ENCODE measurements around the gene ZNF74. TPM values are rescaled to one million over a fixed set of nuclear protein-coding genes. Genes with fewer than 3 reads are reported as not detected.
"Not testable (repeated sequence)": the region's sequence is repeated elsewhere in the genome, so short reads cannot be mapped to it uniquely, and the experiment has no call there.

The ZNF74 gene
- total RNA-seq, 2 donors from 2014 or later: 8.3 to 11.7 TPM

DNA sequence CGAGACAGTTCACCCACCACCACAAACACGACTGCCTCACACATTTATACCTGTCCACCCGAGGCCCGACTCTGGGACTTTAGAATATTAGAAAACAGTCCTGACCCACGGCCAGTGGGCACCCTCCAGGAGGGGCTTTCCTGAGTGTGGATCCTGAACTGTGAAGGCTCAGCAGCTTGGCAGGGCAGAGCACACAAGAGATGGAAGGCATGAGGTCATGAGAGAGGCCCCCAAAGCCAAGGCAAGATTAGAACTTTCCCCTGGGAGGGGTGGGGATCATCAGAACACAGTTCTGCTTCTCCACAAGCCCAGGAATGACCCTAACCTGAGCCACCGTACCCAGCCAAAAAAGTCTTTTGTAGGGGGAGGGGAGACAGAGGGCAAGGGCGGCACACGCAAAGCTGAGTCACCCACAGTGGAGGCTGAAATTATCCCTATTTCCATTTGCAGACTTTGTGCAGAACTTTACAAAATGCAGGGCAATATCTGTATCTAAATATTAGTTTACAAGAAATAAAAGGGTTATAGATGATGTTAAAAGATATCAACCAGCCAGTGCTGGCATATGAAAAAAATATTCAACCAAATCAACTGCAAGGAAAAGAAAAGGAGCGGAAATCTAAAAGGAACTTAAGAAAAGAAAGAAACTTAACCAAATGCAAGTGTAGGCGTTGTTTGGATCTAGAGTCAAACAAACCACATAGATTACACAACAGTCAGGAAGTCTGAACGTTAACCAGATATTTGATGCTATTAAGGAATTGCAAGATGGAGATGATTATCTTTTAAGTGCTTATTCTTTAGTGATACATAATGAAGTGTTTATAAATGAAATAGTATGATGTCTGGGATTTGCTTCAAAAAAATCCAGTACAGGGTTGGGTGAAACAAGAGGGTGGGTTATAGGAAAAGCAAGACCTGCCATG, 29.4 kb upstream of the ZNF74 start:
- H3K27ac Mint-ChIP-seq; DNase-seq; H3K9me3 Mint-ChIP-seq; H3K27me3 Mint-ChIP-seq (ENCODE audit: low read depth); H3K36me3 Mint-ChIP-seq (ENCODE audit: insufficient read depth in 2 of 2): not testable (repeated sequence)
- ATAC-seq (replicated peaks in 1 of 2): peak in 1 of 2 donors; percentile 46
- Mint-ChIP-seq H3K4me3 (peak overlapping the region; percentile 16 to 50), H3K4me1 (ENCODE audit: low read depth) (peaks cover 21% of the 10 kb centered on the region)

DNA sequence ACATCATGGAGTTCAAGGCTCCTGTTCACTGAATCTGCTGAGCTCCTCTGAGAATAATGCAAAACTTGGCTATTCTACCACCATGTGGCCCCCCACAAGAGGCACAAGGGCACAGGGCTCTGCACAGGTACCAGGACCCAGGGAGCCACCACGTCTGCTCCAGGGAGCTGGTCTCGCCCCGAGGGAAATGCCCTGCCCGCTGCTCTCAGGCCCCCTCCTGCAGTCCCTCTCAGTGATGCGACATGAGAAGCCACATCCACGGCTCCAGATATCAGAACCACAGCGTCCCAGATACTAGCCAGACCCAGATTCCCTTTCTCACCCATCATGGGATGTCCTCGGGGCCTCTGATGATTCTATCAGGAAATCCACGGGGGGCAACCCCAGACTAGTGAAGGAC, 27.1 kb upstream of the ZNF74 start:
- not testable (repeated sequence) for DNase-seq; ATAC-seq (replicated peaks in 1 of 2); H3K9me3 Mint-ChIP-seq; H3K27me3 Mint-ChIP-seq (ENCODE audit: low read depth); H3K36me3 Mint-ChIP-seq (ENCODE audit: insufficient read depth in 2 of 2); H3K27ac Mint-ChIP-seq; H3K4me3 Mint-ChIP-seq
- peaks cover 26% of the 10 kb centered on the region for H3K4me1 Mint-ChIP-seq (ENCODE audit: low read depth)

DNA sequence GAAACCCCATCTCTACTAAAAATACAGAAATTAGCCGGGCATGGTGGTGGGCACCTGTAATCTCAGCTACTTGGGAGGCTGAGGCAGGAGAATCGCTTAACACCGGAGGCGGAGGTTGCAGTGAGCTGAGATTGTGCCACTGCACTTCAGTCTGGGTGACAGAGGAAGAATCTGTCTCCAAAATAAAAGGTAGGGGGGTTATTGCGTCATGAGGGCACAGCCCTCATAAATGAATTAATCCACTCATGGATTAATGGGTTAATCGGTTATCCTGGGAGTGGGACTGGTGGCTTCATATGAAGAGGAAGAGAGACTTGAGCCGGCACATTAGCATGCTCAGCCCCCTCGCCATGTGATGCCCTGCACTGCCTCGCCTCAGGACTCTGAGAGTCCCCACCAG, 25.1 kb upstream of the ZNF74 start:
- H3K4me1 Mint-ChIP-seq (ENCODE audit: low read depth): peaks cover 17% of the 10 kb centered on the region
- DNase-seq; H3K27ac Mint-ChIP-seq; H3K36me3 Mint-ChIP-seq (ENCODE audit: insufficient read depth in 2 of 2); ATAC-seq (replicated peaks in 1 of 2); H3K27me3 Mint-ChIP-seq (ENCODE audit: low read depth); H3K4me3 Mint-ChIP-seq; H3K9me3 Mint-ChIP-seq: not testable (repeated sequence)

DNA sequence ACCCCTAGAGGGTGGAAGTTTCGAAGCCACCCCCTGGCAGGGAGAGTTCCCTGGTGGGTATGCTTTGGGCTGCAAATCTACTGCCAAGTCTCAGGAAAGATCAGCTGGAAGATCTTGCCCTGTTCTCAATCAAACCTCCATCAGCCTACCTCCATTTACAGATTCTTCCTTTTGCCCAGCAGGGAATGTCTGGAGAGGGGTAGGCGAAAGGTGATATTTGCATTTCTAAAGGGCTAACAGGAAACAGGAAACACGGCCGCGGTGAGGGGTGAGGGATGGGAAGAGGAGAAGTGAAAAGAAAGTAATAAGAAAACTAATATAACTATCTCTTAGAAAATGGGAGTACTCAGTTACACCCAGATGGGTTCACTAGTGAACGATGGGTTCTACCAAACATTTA, 22.3 kb upstream of the ZNF74 start:
- not testable (repeated sequence) for H3K9me3 Mint-ChIP-seq; DNase-seq; H3K36me3 Mint-ChIP-seq (ENCODE audit: insufficient read depth in 2 of 2); H3K27ac Mint-ChIP-seq; H3K4me1 Mint-ChIP-seq (ENCODE audit: low read depth); H3K4me3 Mint-ChIP-seq; ATAC-seq (replicated peaks in 1 of 2); H3K27me3 Mint-ChIP-seq (ENCODE audit: low read depth)

DNA sequence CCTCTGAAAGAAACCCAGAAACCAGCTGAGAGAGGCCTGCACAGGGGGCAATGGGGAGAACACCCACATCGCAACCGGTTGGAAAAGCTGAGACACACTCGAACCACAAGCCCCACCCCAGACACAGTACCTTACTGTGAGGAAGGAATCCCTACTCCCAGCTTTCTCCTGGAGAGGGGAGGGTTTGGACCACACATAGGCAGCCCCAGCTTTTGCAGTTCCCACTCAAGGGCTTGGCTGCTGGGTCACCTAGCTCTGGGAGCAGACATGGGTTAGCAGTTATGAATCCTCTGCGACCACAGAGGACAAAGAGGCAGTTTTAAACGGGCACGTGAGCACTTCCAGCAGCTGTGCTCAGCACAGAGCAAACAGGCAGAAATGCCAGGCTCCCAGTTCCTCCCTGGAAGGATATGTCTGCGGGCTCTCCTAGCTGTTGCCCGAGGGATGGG, 21.5 kb upstream of the ZNF74 start:
- not testable (repeated sequence) for H3K4me3 Mint-ChIP-seq; H3K36me3 Mint-ChIP-seq (ENCODE audit: insufficient read depth in 2 of 2); H3K4me1 Mint-ChIP-seq (ENCODE audit: low read depth); DNase-seq; H3K27me3 Mint-ChIP-seq (ENCODE audit: low read depth); H3K27ac Mint-ChIP-seq; H3K9me3 Mint-ChIP-seq
- peak; percentile 15 to 39 for ATAC-seq (replicated peaks in 1 of 2)

DNA sequence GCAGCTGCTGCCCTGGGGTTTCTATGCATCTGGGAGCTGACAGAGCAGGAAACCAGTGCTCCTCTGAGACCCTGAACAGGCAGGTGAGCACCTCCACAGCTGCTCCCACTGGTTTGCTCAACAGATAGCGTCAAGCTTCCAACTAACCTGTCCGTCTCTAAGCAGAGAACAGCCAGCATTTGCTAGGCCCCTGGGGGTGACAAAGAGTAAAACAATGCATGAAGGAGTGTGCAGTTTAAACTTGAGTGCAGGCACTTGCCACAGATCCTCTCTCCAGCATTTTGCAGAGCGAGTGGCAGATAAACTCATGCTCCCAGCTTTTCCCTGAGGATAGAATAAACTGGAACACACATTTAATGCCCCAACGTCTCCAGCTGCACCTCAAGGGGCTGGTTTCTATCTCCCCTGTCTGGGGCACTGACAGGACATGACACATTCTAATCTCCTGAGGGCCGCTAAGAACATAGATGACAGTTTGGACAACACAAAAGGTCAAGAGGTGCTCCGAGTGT, 20.7 kb upstream of the ZNF74 start:
- H3K36me3 Mint-ChIP-seq (ENCODE audit: insufficient read depth in 2 of 2); H3K27me3 Mint-ChIP-seq (ENCODE audit: low read depth); H3K9me3 Mint-ChIP-seq; H3K4me1 Mint-ChIP-seq (ENCODE audit: low read depth); H3K4me3 Mint-ChIP-seq; H3K27ac Mint-ChIP-seq; DNase-seq; ATAC-seq (replicated peaks in 1 of 2): not testable (repeated sequence)

DNA sequence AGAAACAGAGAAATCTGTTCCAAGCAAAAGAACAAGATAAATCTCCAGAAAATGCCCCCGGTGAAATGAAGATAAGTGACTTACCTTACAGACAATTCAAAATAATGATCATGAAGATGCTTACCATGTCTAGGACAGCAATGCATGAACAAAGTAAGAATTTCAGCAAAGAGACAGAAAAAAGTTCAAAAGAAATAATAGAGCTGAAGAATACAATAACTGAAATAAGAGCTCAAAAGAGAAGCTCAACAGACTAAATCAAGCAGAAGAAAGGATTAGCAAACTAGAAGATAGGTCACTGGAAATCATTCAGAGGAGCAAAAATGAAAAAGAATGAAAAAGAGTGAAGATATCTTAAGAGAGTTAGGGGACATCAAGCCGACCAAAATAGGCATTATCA, 19.8 kb upstream of the ZNF74 start:
- H3K36me3 Mint-ChIP-seq (ENCODE audit: insufficient read depth in 2 of 2); H3K27ac Mint-ChIP-seq; H3K4me1 Mint-ChIP-seq (ENCODE audit: low read depth); ATAC-seq (replicated peaks in 1 of 2); H3K27me3 Mint-ChIP-seq (ENCODE audit: low read depth); H3K4me3 Mint-ChIP-seq; DNase-seq; H3K9me3 Mint-ChIP-seq: not testable (repeated sequence)

DNA sequence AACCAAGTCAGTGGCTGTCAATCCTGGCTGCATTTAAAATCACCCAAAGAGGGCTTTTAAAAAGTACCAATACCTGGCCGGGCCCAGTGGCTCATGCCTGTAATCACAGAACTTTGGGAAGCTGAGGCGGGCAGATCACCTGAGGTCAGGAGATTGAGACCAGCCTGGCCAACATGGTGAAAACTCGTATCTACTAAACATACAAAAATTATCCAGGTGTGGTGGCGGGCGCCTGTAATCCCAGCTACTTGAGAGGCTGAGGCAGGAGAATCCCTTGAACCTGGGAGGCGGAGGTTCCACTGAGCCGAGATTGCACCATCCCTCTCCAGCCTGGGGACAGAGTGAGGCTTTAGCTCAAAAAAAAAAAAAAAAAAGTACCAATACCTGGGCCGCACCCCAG, 17.7 kb upstream of the ZNF74 start:
- not testable (repeated sequence) for H3K4me3 Mint-ChIP-seq; H3K27ac Mint-ChIP-seq; H3K4me1 Mint-ChIP-seq (ENCODE audit: low read depth); H3K36me3 Mint-ChIP-seq (ENCODE audit: insufficient read depth in 2 of 2); DNase-seq; H3K9me3 Mint-ChIP-seq; H3K27me3 Mint-ChIP-seq (ENCODE audit: low read depth); ATAC-seq (replicated peaks in 1 of 2)

DNA sequence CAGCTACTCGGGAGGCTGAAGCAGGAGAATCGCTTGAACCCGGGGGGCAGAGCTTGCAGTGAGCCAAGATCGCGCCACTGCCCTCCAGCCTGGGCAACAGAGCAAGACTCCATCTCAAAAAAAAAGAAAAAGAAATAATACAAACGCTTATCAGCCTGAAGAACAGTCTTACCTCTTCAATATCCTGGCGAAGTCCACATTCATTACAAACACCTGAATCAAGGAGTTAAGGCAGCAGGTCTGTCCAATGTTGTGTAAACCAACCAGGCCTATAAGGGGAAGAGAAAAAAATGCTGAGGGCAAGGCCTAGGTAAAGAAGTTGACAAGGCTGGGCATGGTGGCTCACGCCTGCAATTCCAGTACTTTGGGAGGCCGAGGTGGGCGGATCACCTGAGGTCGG, 17.0 kb upstream of the ZNF74 start:
- not testable (repeated sequence) for DNase-seq; H3K27ac Mint-ChIP-seq; ATAC-seq (replicated peaks in 1 of 2); H3K27me3 Mint-ChIP-seq (ENCODE audit: low read depth); H3K4me1 Mint-ChIP-seq (ENCODE audit: low read depth); H3K9me3 Mint-ChIP-seq; H3K4me3 Mint-ChIP-seq; H3K36me3 Mint-ChIP-seq (ENCODE audit: insufficient read depth in 2 of 2)

DNA sequence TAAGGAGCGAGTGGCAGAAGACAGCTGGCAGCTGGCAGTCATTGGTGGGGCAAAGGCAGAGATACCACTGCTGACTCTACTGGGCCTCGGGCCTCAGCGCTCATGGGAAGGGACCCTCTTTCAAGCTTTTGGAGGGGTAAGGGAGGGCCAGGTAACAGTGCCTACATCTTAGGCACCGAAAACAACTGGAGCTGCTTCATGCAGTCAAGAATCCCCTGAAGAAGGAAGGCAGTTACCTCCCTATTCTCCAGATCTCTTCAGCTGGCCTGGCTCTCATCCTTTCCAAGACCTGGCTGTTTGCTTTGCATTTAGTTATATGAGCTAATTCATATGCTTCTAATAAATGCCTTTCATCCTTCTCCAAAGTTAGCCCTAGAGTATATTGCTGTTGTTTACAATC, 15.8 kb upstream of the ZNF74 start:
- H3K9me3 Mint-ChIP-seq: no peaks in the 10 kb centered on the region
- no peak overlapping the region for H3K4me3 Mint-ChIP-seq
- no peaks in the 10 kb centered on the region for H3K27me3 Mint-ChIP-seq (ENCODE audit: low read depth)
- DNase-seq: no peak
- ATAC-seq (replicated peaks in 1 of 2): no peak
- no peaks in the 10 kb centered on the region for H3K4me1 Mint-ChIP-seq (ENCODE audit: low read depth)
- H3K27ac Mint-ChIP-seq: no peak overlapping the region
- no peaks in the 10 kb centered on the region for H3K36me3 Mint-ChIP-seq (ENCODE audit: insufficient read depth in 2 of 2)

DNA sequence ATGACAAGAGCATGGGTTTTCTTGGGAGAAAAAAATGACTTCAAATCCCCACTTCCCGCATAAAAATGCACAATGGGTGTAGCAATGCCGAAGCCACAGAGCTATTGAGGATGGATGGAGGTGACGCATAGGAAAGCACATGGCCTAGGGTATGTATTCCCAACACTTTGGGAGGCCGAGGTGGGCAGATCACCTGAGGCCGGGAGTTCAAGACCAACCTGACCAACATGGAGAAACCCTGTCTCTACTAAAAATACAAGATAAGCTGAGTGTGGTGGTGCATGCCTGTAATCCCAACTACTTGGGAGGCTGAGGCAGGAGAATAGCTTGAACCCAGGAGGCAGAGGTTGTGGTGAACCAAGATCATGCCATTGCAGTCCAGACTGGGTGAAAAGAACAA, 15.3 kb upstream of the ZNF74 start:
- not testable (repeated sequence) for DNase-seq; H3K27me3 Mint-ChIP-seq (ENCODE audit: low read depth); H3K27ac Mint-ChIP-seq; H3K36me3 Mint-ChIP-seq (ENCODE audit: insufficient read depth in 2 of 2); ATAC-seq (replicated peaks in 1 of 2); H3K9me3 Mint-ChIP-seq; H3K4me1 Mint-ChIP-seq (ENCODE audit: low read depth); H3K4me3 Mint-ChIP-seq

DNA sequence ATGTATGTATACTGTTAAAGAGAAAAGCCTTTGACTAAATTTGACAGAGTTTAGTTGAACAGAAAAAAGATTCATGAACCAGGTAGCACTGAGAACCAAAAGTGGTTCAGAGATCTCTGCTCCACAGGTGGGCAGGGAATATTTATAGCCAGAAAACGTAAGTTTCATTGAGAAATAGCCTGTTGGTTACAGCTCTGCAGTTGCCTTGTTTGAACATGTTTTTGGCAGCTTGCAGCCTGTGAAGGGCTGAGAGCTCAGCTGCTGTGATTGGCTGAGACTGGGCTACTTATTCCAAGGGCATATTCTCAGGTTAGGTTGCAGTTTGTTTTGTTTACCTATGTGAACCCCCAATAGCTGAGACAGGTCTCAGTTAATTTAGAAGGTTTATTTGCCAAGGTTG, 13.5 kb upstream of the ZNF74 start:
- ATAC-seq (replicated peaks in 1 of 2) (no peak), DNase-seq (no peak)
- Mint-ChIP-seq H3K36me3 (ENCODE audit: insufficient read depth in 2 of 2) (no peaks in the 10 kb centered on the region), H3K4me1 (ENCODE audit: low read depth) (no peaks in the 10 kb centered on the region), H3K4me3 (no peak overlapping the region), H3K9me3 (no peaks in the 10 kb centered on the region), H3K27me3 (ENCODE audit: low read depth) (no peaks in the 10 kb centered on the region), H3K27ac (no peak overlapping the region)

DNA sequence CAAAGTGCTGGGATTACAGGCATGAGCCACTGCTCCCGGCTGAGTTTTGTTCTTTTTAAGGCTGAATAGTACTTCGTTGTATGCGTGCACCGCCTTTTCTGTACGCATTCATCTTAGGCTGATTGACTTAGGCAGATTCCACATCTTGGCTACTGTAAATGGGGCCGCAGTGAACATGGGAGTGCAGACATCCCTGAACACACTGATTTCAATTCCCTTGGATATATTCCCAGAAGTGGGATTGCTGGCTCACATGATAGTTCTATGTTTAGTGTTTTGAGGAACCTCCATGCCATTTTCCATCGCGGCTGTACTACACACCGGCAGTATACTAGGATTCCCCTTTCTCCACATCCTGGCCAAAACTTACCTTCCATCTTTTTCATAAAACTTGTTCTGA, 10.4 kb upstream of the ZNF74 start:
- no peak overlapping the region for H3K4me3 Mint-ChIP-seq
- H3K9me3 Mint-ChIP-seq: no peaks in the 10 kb centered on the region
- H3K4me1 Mint-ChIP-seq (ENCODE audit: low read depth): no peaks in the 10 kb centered on the region
- no peaks in the 10 kb centered on the region for H3K27me3 Mint-ChIP-seq (ENCODE audit: low read depth)
- H3K36me3 Mint-ChIP-seq (ENCODE audit: insufficient read depth in 2 of 2): no peaks in the 10 kb centered on the region
- H3K27ac Mint-ChIP-seq: no peak overlapping the region
- DNase-seq (no peak), ATAC-seq (replicated peaks in 1 of 2) (no peak)

DNA sequence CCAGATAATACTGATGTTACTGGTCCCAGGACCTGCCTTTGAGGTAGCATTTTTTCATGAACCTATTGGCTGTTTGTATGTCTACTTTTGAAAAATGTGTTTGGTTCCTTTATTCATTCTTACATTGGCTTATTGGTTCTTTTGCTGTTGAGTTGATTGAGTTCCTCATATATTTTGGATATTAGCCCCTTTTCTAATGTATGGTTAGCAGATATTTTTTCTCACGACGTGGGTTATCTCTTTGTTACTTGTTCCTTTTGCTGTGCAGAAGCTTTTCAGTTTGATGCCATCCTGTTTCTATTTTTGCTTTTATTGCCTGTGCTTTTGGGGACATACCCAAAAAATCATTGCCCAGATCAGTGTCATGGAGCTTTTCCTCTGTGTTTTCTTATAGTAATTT, 9.8 kb upstream of the ZNF74 start:
- no peaks in the 10 kb centered on the region for H3K4me1 Mint-ChIP-seq (ENCODE audit: low read depth)
- H3K27ac Mint-ChIP-seq: no peak overlapping the region
- DNase-seq: no peak
- no peak for ATAC-seq (replicated peaks in 1 of 2)
- peaks cover 1 to 2% of the 10 kb centered on the region in 2 donors for H3K9me3 Mint-ChIP-seq
- no peaks in the 10 kb centered on the region for H3K27me3 Mint-ChIP-seq (ENCODE audit: low read depth)
- no peaks in the 10 kb centered on the region for H3K36me3 Mint-ChIP-seq (ENCODE audit: insufficient read depth in 2 of 2)
- H3K4me3 Mint-ChIP-seq: no peak overlapping the region

Measured in activated T-cell treated with anti-CD3 and anti-CD28 coated beads, Interleukin-2, amount 50 U/mL, for 72 hours (primary cell).